Measurements from ENCODE around the gene PLAC8L1. TPM values are rescaled to one million over a fixed set of nuclear protein-coding genes. Genes with fewer than 3 reads are reported as not detected.

Gene PLAC8L1
- total and polyA plus RNA-seq, 2 of the 4 experiments (the other 2 are of a cell fraction) = 0.27 TPM; not detected in 1

DNA sequence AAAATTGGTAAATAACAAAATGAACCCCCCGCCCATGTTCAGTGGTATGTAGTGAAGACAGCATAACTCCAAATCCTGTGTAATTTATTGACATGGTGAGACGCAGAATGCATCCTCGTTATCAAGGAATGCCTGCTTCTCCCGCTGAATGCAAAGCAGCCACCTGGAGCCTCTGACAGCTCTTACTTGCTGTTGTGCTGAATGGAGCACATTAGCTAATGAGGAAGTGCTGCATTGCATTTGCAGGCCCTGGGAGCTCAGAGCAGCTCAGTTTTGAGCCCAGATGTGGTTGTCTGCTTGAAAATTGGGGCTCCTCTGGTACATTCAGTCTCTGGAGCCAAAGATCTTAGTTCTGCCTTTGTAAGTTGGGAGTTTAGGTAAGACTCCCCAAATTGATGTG, 28.9 kb downstream of the PLAC8L1 start:
- POLR2A ChIA-PET (ENCODE audit: unreplicated experiment) = no interaction called here
- Histone ChIP-seq H3K14ac (replicated peaks; ENCODE audit: low read depth, low read length) (no peak overlapping the region), H2BK15ac (ENCODE audit: low read depth, low read length) (no peak overlapping the region), H2AK5ac (ENCODE audit: low read depth, low read length) (no peak overlapping the region), H3K79me1 (ENCODE audit: low read depth in 1 of 2, low read length in 2 of 2) (no peaks in the 10 kb centered on the region), H2AK9ac (replicated peaks; ENCODE audit: low read depth, low read length, poor library complexity) (no peak overlapping the region), H2BK120ac (ENCODE audit: low read depth, low read length) (no peak overlapping the region), H2BK20ac (ENCODE audit: low read depth, low read length) (no peak overlapping the region), H3K9me3 (ENCODE audit: control insufficient read depth, insufficient read depth, low read length) (no peaks in the 10 kb centered on the region), H3K4me3 (ENCODE audit: insufficient read depth, low read depth, low read length) (no peak overlapping the region), H4K91ac (ENCODE audit: insufficient read depth, low read depth, low read length) (no peak overlapping the region), H3K4me1 (ENCODE audit: control insufficient read depth, insufficient read depth, low read length) (no peaks in the 10 kb centered on the region), H2BK5ac (ENCODE audit: low read depth, low read length, poor library complexity, severe bottlenecking) (no peak overlapping the region), H2AFZ (replicated peaks; ENCODE audit: low read length, poor library complexity) (peak overlapping the region; percentile 19), H3K4me2 (ENCODE audit: low read depth, low read length) (no peak overlapping the region), H3K9me1 (ENCODE audit: insufficient read depth, low read length) (no peaks in the 10 kb centered on the region), H3K23ac (ENCODE audit: low read depth, low read length) (no peak overlapping the region), H4K8ac (ENCODE audit: low read depth in 2 of 2, low read length in 2 of 2) (no peak overlapping the region), H3K18ac (ENCODE audit: low read depth, low read length) (no peak overlapping the region), H4K5ac (ENCODE audit: low read depth, low read length) (no peak overlapping the region), H3K56ac (ENCODE audit: extremely low read depth, insufficient read depth, low read length) (no peak overlapping the region), H3K36me3 (ENCODE audit: control insufficient read depth, insufficient read depth, low read length) (no peaks in the 10 kb centered on the region), H3K27me3 (ENCODE audit: control insufficient read depth, insufficient read depth, low read length) (peaks cover 15% of the 10 kb centered on the region), H3K9ac (ENCODE audit: low read depth, low read length) (no peak overlapping the region), H4K20me1 (ENCODE audit: insufficient read depth, low read length) (no peaks in the 10 kb centered on the region), H3K4ac (ENCODE audit: low read depth, low read length) (no peak overlapping the region), H3K27ac (ENCODE audit: insufficient read depth, low read length) (no peak overlapping the region)
- no peak for DNase-seq
- dilution Hi-C loops (cut with HindIII; ENCODE audit: low sequenced_read_pairs, unreplicated experiment) = no loop called here
- intact Hi-C loops (cut with micrococcal nuclease) = no loop called here
- no peak for ATAC-seq (ENCODE audit: low read depth)
- TF ChIP-seq MXI1 (IDR thresholded peaks at IDR 0.05; ENCODE audit: borderline replicate concordance, low read depth, low read length) = no peak
- no peak for TF ChIP-seq RFX5 (IDR thresholded peaks at IDR 0.05; ENCODE audit: low read depth, low read length)
- TF ChIP-seq MAFK (IDR thresholded peaks at IDR 0.05; ENCODE audit: low read depth, low read length) = no peak
- TF ChIP-seq NFE2L2 (IDR thresholded peaks at IDR 0.05; ENCODE audit: low read depth, low read length) = no peak
- CTCF ChIA-PET = no interaction called here
- WGBS, 2 experiments (ENCODE audit: extremely low coverage in 2 of 2, insufficient read length in 1 of 2) = 60% methylated on average over 1 of the region's 4 CpGs; no CpG with 5 or more reads in 1 of the 2 experiments
- in situ Hi-C loops (cut with MboI; ENCODE audit: low sequenced_read_pairs) = no loop called here
- BruUV-seq (replicated peaks) = no TSS peak

Measured in IMR-90 (cell line).